H9 (cell line): ENCODE results near the gene TNFSF9. TPM values are rescaled to one million over a fixed set of nuclear protein-coding genes. Genes with fewer than 3 reads are reported as not detected.

Experiments
- DNase-seq: peaks from one replicate; pipeline ENCODE4 v3.0.0-alpha.2; 2017
- H2AFZ ChIP-seq: one replicate; pipeline ENCODE4 v1.6.1; 2013; ENCODE audit warnings: mild to moderate bottlenecking, low read length, control low read depth, moderate library complexity
- H2AK5ac ChIP-seq: 2 replicates; pipeline ENCODE4 v1.6.1; 2013; ENCODE audit warnings: low read length, control low read depth, mixed read lengths; ENCODE audit not compliant: insufficient read length
- H2BK120ac ChIP-seq: one replicate; pipeline ENCODE4 v1.6.1; 2013; ENCODE audit warnings: low read depth, mild to moderate bottlenecking, low read length, control low read depth, inconsistent platforms; ENCODE audit not compliant: poor library complexity, severe bottlenecking
- H2BK12ac ChIP-seq: 2 replicates; pipeline ENCODE4 v1.6.1; 2013; ENCODE audit warnings: low read length, control low read depth, mixed read lengths, low read depth; ENCODE audit not compliant: insufficient read length
- H2BK15ac ChIP-seq: 2 replicates; pipeline ENCODE4 v1.6.1; 2013; ENCODE audit warnings: low read depth, low read length, control low read depth
- H2BK20ac ChIP-seq: one replicate; pipeline ENCODE4 v1.6.1; 2013; ENCODE audit warnings: low read depth, mild to moderate bottlenecking, low read length, control low read depth, inconsistent platforms; ENCODE audit not compliant: poor library complexity, severe bottlenecking
- H2BK5ac ChIP-seq: 2 replicates; pipeline ENCODE4 v1.6.1; 2013; ENCODE audit warnings: low read length, control low read depth, mixed read lengths; ENCODE audit not compliant: insufficient read length
- H3K14ac ChIP-seq: 2 replicates; pipeline ENCODE4 v1.6.1; 2013; ENCODE audit warnings: low read length, control low read depth; ENCODE audit not compliant: insufficient read depth
- H3K18ac ChIP-seq: 2 replicates; pipeline ENCODE4 v1.6.1; 2013; ENCODE audit warnings: low read depth, mild to moderate bottlenecking, mixed read lengths, low read length, control low read depth; ENCODE audit not compliant: insufficient read length
- H3K23ac ChIP-seq: 2 replicates; pipeline ENCODE4 v1.6.1; 2013; ENCODE audit warnings: low read length, control low read depth, mixed read lengths, low read depth; ENCODE audit not compliant: insufficient read length
- H3K23me2 ChIP-seq: 2 replicates; pipeline ENCODE4 v1.6.1; 2013; ENCODE audit warnings: low read depth, mild to moderate bottlenecking, mixed read lengths, low read length, control low read depth; ENCODE audit not compliant: insufficient read length, poor library complexity, severe bottlenecking
- H3K27ac ChIP-seq: 2 replicates; pipeline ENCODE4 v1.5.1; 2013; ENCODE audit warnings: low read length, control low read depth, mixed read lengths, low read depth; ENCODE audit not compliant: insufficient read length
- H3K27me3 ChIP-seq: 2 replicates; pipeline ENCODE4 v1.6.1; 2013; ENCODE audit warnings: low read length, control low read depth, inconsistent platforms; ENCODE audit not compliant: insufficient read depth
- H3K4ac ChIP-seq: 2 replicates; pipeline ENCODE4 v1.6.1; 2013; ENCODE audit warnings: low read depth, mild to moderate bottlenecking, control low read depth, inconsistent platforms, low read length, moderate library complexity
- H3K4me1 ChIP-seq: 2 replicates; pipeline ENCODE4 v1.6.1; 2013; ENCODE audit warnings: low read length, control low read depth, inconsistent platforms; ENCODE audit not compliant: insufficient read depth
- H3K4me2 ChIP-seq: 2 replicates; pipeline ENCODE4 v1.6.1; 2013; ENCODE audit warnings: low read length, control low read depth, mixed read lengths; ENCODE audit not compliant: insufficient read length, insufficient read depth
- H3K56ac ChIP-seq: 2 replicates; pipeline ENCODE4 v1.6.1; 2013; ENCODE audit warnings: low read depth, mild to moderate bottlenecking, mixed read lengths, low read length, control low read depth; ENCODE audit not compliant: insufficient read length
- H3K79me1 ChIP-seq: 2 replicates; pipeline ENCODE4 v1.6.1; 2013; ENCODE audit warnings: low read depth, mild to moderate bottlenecking, moderate library complexity, low read length, control low read depth, inconsistent platforms; ENCODE audit not compliant: insufficient read depth, poor library complexity, severe bottlenecking
- H3K79me2 ChIP-seq: 2 replicates; pipeline ENCODE4 v1.6.1; 2013; ENCODE audit warnings: low read length, control low read depth, inconsistent platforms; ENCODE audit not compliant: insufficient read depth
- H3K9ac ChIP-seq: 2 replicates; pipeline ENCODE4 v1.6.1; 2013; ENCODE audit warnings: low read length, control low read depth, mixed read lengths; ENCODE audit not compliant: insufficient read length; ENCODE audit errors: extremely low read depth
- H3K9me3 ChIP-seq: one replicate; pipeline ENCODE4 v1.6.1; 2013; ENCODE audit warnings: low read depth, low read length, inconsistent platforms; ENCODE audit not compliant: control insufficient read depth
- H3T11ph ChIP-seq: one replicate; pipeline ENCODE4 v1.6.1; 2013; ENCODE audit warnings: mild to moderate bottlenecking, low read length, control low read depth, inconsistent platforms
- H4K20me1 ChIP-seq: one replicate; pipeline ENCODE4 v1.6.1; 2013; ENCODE audit not compliant: control insufficient read depth, insufficient read length, insufficient read depth
- H4K5ac ChIP-seq: 2 replicates; pipeline ENCODE4 v1.6.1; 2013; ENCODE audit warnings: low read depth, mild to moderate bottlenecking, mixed read lengths, low read length, control low read depth; ENCODE audit not compliant: insufficient read length
- H4K8ac ChIP-seq: replicated peaks from 2 replicates; pipeline ENCODE4 v1.6.1; 2013; ENCODE audit warnings: low read length, control low read depth, mixed read lengths, low read depth; ENCODE audit not compliant: insufficient read length
- H4K91ac ChIP-seq: 2 replicates; pipeline ENCODE4 v1.6.1; 2013; ENCODE audit warnings: low read depth, mild to moderate bottlenecking, moderate library complexity, mixed read lengths, low read length, control low read depth; ENCODE audit not compliant: insufficient read length
- H3K27ac Mint-ChIP-seq, 3 experiments: 2 replicates in 2 of 3; 3 replicates in 1 of 3; pipeline ENCODE4 v1.8.0; 2020 to 2021; ENCODE audit warnings: mixed read lengths in 3 of 3, mild to moderate bottlenecking in 1 of 3, moderate library complexity in 1 of 3
- H3K27me3 Mint-ChIP-seq: 2 replicates; pipeline ENCODE4 v1.8.0; 2021; ENCODE audit warnings: low read depth, mild to moderate bottlenecking, moderate library complexity, mixed read lengths
- H3K36me3 Mint-ChIP-seq, 3 experiments: 2 replicates in 2 of 3; 3 replicates in 1 of 3; pipeline ENCODE4 v1.8.0; 2020 to 2021; ENCODE audit warnings: low read depth in 3 of 3, mixed read lengths in 3 of 3; ENCODE audit not compliant: insufficient read depth in 1 of 3
- H3K4me1 Mint-ChIP-seq, 2 experiments: 2 replicates each; pipeline ENCODE4 v1.8.0; 2020; ENCODE audit warnings: mixed read lengths in 2 of 2
- H3K4me3 Mint-ChIP-seq, 2 experiments: 2 replicates in 1 of 2; 3 replicates in 1 of 2; pipeline ENCODE4 v1.8.0; 2020 to 2021; ENCODE audit warnings: mild to moderate bottlenecking in 2 of 2, mixed read lengths in 2 of 2, moderate library complexity in 1 of 2
- H3K9me3 Mint-ChIP-seq, 2 experiments: 2 replicates in 1 of 2; 3 replicates in 1 of 2; pipeline ENCODE4 v1.8.0; 2020; ENCODE audit warnings: mild to moderate bottlenecking in 2 of 2, mixed read lengths in 2 of 2, moderate library complexity in 1 of 2
- WGBS: extraction: QIAGEN DNeasy Blood & Tissue Kit; methylation state at CpG from one replicate; pipeline ENCODE4 v1.1.7; 2013; ENCODE audit warnings: missing lambda C conversion rate, low lambda C conversion rate, mixed read lengths; ENCODE audit not compliant: insufficient read length; ENCODE audit errors: extremely low coverage; 5-methylcytosine and 5-hydroxymethylcytosine counted together
- total RNA-seq: library from RNA; stranded (reverse); gene quantifications from 2 replicates; pipeline ENCODE4 v1.2.1, GENCODE V29; 2021
- TF ChIP-seq, protein P1 (sequence below): fragments of 200-600 bp; sonication (generic); conservative IDR thresholded peaks from 3 replicates; pipeline ENCODE4 v1.8.0; 2021; ENCODE audit warnings: antibody characterized with exemption, mild to moderate bottlenecking

The TNFSF9 gene
- total RNA-seq, 1 experiment from 2014 or later: 1.9 TPM

DNA sequence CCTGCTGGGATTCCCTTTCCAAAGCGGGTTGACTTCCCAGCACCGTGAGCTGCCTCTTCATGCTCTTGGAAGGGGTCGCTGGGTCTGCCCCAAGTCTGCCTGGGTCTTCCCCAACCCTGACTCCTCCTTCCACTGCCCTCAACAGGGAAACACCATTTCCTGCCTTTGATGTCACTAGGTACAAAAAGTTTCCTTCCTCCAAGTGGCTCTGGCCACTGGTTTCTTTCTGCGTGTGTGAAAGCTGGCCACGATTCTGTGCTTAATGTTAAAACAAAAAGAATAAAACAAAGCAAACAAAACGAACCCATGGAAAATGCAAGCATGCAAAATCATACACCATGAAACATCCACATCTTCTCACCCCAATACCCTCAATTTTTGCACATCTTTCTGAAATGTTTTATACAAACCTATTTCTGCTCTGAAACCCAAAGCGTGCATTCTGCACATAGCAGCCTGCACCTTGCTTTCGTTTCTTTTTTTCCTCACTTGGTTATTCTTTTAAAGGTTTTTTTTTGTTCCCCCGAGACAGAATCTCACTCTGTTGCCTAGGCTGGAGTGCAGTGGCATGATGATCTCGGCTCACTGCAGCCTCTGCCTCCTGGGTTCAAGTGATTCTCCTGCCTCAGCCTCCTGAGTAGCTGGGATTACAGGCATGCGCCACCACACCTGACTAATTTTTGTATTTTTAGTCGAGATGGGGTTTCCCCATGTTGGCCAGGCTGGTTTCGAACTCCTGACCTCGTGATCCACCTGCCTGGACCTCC, 12.5 kb upstream of the TNFSF9 start:
- no peak overlapping the region for H2AK5ac ChIP-seq
- no peak overlapping the region for H3K27ac ChIP-seq
- H2BK20ac ChIP-seq: no peak overlapping the region
- no peak overlapping the region for H3K18ac ChIP-seq
- no peak overlapping the region for H3K9ac ChIP-seq
- no peaks in the 10 kb centered on the region for H4K20me1 ChIP-seq
- no CpG with 5 or more reads among the region's 14 CpGs for WGBS
- H3K23ac ChIP-seq: no peak overlapping the region
- no peaks in the 10 kb centered on the region for H3K79me2 ChIP-seq
- H2BK15ac ChIP-seq: no peak overlapping the region
- no peak overlapping the region for H4K8ac ChIP-seq
- H3K9me3 ChIP-seq: no peaks in the 10 kb centered on the region
- H4K5ac ChIP-seq: no peak overlapping the region
- H2BK12ac ChIP-seq: no peak overlapping the region
- no peak overlapping the region for H3K4me3 Mint-ChIP-seq
- TF ChIP-seq, protein P1, sequence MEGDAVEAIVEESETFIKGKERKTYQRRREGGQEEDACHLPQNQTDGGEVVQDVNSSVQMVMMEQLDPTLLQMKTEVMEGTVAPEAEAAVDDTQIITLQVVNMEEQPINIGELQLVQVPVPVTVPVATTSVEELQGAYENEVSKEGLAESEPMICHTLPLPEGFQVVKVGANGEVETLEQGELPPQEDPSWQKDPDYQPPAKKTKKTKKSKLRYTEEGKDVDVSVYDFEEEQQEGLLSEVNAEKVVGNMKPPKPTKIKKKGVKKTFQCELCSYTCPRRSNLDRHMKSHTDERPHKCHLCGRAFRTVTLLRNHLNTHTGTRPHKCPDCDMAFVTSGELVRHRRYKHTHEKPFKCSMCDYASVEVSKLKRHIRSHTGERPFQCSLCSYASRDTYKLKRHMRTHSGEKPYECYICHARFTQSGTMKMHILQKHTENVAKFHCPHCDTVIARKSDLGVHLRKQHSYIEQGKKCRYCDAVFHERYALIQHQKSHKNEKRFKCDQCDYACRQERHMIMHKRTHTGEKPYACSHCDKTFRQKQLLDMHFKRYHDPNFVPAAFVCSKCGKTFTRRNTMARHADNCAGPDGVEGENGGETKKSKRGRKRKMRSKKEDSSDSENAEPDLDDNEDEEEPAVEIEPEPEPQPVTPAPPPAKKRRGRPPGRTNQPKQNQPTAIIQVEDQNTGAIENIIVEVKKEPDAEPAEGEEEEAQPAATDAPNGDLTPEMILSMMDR: no peak
- no peak overlapping the region for H3K27ac Mint-ChIP-seq
- no peak overlapping the region for H3T11ph ChIP-seq
- peaks cover 13 to 19% of the 10 kb centered on the region in 2 experiments for H3K4me1 Mint-ChIP-seq
- H2AFZ ChIP-seq: no peak overlapping the region
- no peak overlapping the region for H2BK5ac ChIP-seq
- no peaks in the 10 kb centered on the region for H3K79me1 ChIP-seq
- no peaks in the 10 kb centered on the region; a peak in 2 of 5 replicates for H3K9me3 Mint-ChIP-seq
- peaks cover 8% of the 10 kb centered on the region for H3K23me2 ChIP-seq
- peaks cover 4% of the 10 kb centered on the region; the same call in 1 of the 2 replicates for H3K4me1 ChIP-seq
- H3K36me3 Mint-ChIP-seq: no peaks in the 10 kb centered on the region; a peak in 1 of 7 replicates
- H4K91ac ChIP-seq: no peak overlapping the region
- no peak overlapping the region for H3K56ac ChIP-seq
- DNase-seq: no peak
- H3K4me2 ChIP-seq: no peak overlapping the region
- H3K14ac ChIP-seq: no peak overlapping the region
- no peak overlapping the region for H2BK120ac ChIP-seq
- peaks cover 5% of the 10 kb centered on the region; the same call in 1 of the 2 replicates for H3K27me3 Mint-ChIP-seq
- no peaks in the 10 kb centered on the region for H3K27me3 ChIP-seq
- H3K4ac ChIP-seq: no peak overlapping the region
